ENCODE data around the gene PLIN3.
"Not testable (repeated sequence)": the region's sequence is repeated elsewhere in the genome, so short reads cannot be mapped to it uniquely, and the experiment has no call there.

The PLIN3 gene, protein sequence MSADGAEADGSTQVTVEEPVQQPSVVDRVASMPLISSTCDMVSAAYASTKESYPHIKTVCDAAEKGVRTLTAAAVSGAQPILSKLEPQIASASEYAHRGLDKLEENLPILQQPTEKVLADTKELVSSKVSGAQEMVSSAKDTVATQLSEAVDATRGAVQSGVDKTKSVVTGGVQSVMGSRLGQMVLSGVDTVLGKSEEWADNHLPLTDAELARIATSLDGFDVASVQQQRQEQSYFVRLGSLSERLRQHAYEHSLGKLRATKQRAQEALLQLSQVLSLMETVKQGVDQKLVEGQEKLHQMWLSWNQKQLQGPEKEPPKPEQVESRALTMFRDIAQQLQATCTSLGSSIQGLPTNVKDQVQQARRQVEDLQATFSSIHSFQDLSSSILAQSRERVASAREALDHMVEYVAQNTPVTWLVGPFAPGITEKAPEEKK

DNA sequence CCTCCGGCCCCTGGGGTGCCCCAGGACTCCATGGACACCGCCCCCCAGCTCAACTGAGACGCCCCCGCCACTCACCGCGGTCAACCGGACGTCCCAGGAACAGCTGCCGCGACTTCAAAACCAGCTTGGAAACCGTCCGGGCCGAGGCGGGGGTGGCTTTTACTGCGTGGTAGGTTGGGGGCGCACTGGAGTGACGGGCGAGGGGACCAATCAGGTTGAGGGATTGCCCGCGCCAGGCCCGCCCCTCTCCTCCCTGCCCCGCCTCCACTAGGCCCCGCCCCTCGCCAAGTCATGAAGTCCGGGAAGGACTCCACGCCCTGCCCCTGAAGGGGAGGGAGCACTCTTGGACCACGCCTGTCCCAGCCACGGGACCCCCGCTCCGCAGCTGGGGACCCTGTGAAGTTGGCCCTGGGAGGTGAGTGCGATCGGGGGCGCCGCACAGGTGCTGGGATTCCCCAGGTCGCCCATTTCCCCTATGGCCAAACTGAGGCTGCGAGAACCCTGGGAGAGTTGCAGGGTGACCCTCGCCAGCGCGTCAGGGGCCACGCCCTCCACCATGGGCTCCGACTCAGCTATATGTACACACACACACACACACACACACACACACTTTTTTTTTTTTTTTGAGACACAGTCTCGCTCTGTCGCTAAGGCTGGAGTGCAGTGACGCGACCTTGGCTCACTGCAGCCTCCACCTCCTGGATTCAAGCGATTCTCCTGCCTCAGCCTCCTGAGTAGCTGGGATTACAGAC lies at the start of gene PLIN3:
Gene PLIN3 (minus strand): TSS at position 134 of the 752 bp plus-strand sequence. CDS start 6,273 bp downstream, outside the sequence.
- DNase-seq = peak; percentile 87 to 96

DNA sequence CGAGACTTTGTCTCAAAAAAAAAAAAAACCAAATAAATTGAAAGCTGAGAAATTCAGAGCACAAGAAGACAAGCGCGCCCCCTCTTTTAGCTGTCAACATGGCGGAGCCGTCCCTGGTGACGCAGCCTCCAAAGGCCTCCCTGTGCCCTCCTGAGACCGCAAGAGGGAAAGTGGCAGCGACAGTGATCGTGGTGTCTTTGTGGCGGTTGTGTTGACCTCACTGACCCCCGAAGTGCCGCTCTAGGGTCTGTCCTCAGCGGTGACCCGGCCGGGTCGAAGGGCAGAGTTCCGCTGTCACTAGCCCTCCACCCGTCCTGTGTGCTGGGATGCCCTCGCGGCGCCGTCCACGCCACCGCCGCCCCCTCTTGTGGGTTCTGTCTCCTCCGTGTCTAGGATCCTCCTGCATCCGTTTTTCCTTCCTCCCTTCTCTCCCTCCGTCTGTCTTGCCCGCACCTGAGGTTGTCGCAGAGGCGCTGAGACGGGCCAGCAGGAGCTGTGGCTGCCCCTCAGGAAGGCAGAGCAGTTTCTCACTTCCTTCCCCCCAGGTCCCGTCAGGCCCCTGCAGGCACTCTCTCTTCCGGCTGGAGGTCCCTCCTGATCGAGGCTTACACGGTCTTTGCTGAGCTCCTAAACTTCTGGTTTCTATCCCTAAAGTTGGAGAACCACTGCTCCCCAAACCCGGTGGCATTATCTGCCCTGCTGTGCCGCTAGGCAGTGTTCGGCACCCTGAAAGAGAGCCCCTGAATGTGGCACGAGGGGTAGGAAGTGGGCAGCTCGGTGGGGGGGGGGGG lies 49.0 kb upstream of the PLIN3 start:
- DNase-seq = peak in 1 of 2 experiments; percentile 24

DNA sequence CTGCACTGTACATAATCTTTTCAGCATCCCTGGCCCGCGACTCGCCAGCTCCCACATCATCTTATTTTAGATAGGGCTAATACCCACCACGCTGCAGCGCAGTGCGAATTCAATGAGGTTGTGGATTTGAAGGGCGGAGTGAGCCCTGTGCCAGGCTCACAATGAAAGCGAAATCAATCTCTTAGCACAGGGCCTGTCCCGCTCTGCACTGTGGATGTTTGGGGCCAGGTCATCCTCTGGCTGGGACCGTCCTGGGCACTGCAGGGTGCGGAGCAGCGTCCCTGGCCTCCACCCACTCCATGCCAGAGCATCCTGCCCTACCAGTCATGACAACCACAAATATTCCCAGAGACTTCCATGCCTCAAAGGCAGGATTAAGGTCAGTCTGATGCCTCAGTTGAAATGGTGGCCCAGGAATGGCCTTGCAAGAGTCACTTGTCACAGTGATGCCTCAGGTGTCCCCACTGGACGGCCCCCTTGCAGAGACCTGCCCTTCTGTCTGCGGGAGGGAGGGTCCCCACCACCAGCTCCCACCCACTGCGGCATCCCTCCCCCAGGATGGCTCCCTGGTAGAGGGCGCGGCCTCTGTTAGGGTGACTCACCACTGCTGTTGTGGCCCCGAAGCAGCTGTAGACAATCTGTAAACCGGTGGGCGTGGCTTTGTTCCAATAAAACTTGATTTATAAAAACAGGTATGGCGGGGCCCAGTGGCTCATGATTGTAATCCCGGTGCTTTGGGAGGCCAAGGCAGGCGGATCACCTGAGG lies 47.5 kb upstream of the PLIN3 start:
- peak; percentile 59 to 79 for DNase-seq

DNA sequence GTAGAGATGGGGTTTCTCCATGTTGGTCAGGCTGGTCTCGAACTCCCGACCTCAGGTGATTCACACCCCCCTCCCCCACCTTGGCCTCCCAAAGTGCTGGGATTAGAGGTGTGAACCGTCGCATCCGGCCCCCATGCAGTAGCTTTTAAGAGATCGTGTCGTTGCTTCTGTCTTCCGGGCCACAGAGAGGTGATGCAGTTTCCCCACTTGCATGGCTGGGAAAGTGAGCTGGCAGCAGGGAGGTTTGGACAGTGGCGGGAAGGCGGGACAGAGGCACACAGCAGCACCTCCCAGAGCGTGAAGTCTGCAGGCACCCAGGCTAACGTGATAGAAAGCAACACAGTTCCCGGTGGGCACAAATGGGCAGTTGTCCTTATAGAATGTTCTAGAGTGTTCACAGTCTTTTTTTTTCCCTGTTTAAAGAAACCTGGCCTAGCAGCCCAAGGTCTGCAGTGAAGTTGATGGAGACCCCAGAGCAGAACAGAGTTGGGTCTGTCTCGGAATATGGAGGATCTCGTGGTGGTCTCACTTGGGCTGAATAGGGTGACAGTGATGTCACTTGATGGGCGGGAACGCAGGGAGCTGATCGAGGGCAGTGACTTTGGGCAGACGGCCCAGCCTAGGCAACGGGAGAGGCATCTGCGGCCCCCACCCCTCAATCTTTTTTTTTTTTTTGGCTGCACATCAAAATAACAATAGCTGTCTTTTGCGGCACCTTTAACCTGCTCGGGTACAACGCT lies 46.7 kb upstream of the PLIN3 start:
- DNase-seq = peak in 1 of 2 experiments; percentile 15

DNA sequence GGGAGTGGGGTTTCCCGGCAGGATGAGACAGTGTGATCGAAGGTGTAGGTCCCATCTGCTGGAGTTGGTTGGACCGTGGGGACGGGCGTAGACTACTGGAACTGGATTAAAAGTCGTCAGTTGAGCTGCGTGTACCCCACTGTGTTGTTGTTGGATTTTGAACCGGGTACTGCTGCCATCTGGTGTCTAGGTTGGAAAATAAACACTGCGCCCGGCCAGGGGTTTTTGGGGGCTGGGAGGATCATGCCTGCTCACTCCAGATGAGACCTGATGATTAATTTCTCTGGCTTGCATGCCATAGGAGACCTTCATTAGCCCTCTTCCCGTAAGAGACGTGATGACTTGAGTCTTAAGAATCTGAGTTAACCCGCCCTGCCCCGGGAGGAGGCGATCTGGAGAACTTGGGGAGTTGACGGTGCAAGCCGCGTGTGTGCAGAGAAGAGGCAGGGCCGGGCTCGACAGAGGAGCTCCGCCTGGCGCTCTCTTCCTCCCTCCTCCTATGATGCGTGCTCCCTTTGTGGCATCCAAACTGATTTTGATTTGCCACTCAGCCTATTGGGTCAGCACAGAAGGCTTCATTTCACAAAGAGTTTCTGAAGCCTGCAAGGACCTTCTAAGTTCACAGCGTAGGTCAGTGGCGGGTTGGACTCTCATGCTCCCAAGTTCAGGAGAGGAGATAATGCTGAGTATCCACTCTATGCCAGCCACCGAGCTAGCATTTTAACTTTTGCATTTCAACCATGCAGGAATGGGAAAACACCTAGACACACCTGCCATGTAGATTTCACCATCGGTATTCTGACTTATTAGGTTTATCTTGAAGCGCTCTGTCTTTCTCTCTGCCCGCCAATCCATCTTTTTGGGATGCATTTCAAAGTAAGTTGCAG lies 44.6 kb upstream of the PLIN3 start:
- peak; percentile 57 to 70 for DNase-seq

DNA sequence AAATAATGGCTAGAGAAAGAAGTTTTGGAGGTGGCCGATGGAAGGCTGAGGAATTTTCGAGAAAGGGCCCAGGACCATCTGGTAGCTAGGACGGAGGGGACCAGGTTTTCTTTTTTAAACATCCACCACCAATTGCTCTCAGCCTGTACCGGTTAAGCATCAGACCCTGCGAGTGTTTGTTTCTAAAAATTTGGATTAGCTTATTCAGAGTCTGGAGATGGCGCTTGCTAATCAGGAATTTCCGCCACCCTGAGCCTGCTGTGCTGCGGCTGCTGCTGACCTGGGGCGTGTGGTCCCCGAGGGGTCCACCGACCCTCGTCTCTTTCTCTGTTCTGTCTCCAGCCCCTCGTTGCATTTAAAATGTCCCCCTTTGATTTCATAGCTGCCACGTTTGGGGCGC lies 43.8 kb upstream of the PLIN3 start:
- DNase-seq = no peak

DNA sequence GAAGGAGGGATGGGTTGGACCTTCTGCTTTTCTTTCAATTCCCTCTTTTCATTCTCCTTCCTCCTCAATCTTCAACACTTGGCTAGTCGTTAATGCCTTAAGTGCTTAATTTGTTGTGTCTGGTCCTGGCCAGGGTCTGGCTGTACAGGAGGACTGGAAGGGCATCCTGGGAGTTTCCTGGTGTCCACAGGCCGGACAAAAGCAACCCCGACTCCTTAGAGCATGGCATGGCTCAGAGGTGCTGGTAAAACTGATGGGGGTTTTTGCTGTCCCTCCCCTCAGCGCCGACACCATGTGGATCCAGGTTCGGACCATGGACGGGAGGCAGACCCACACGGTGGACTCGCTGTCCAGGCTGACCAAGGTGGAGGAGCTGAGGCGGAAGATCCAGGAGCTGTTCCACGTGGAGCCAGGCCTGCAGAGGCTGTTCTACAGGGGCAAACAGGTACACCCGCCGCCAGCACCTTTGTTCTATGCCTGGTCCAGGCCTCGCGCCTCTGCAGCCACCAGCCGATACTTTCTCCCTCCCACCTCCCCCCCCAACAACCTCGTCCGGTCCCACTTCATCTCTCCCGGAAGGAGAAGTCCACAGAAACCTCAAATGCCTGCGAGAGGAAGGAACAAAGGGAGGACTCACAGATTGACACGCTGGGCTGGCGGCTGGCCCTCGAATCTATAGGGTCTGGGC lies 43.3 kb upstream of the PLIN3 start:
- DNase-seq = no peak

DNA sequence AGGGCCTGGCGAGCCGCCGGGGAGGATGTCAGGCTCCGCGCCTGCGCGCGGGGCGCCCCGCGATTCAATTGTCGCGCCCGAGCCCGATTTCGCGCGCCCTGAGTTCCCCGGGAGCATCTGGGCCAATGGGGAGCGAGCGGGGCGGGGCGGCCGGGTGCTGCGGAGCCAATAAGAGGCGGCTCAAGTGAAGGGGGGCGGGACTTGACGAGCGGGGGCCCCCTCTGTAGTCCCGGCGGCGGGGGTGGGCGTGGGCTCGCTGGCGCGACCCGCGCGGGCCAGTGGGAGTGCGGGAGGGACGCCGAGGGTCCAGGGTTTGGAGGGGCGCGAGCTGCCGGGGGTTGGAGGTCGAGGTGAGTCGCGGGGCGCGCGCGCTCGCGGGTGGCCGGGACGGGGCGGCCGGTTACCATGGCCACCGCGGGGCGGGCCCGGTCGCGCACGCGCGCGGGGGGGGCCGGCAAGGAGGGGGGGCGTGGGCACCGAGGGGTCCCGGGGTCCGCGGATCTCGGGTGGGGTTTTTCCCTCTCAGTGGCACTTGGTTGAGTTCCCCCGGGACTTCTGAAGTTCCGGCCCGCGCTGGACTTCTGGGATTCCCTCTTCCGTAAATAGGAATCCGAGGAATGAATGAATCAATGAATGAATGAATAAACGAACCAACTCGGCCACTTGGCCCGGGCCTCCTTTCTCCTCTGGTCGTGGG lies 42.6 kb upstream of the PLIN3 start:
- DNase-seq = peak; percentile 91 to 95

DNA sequence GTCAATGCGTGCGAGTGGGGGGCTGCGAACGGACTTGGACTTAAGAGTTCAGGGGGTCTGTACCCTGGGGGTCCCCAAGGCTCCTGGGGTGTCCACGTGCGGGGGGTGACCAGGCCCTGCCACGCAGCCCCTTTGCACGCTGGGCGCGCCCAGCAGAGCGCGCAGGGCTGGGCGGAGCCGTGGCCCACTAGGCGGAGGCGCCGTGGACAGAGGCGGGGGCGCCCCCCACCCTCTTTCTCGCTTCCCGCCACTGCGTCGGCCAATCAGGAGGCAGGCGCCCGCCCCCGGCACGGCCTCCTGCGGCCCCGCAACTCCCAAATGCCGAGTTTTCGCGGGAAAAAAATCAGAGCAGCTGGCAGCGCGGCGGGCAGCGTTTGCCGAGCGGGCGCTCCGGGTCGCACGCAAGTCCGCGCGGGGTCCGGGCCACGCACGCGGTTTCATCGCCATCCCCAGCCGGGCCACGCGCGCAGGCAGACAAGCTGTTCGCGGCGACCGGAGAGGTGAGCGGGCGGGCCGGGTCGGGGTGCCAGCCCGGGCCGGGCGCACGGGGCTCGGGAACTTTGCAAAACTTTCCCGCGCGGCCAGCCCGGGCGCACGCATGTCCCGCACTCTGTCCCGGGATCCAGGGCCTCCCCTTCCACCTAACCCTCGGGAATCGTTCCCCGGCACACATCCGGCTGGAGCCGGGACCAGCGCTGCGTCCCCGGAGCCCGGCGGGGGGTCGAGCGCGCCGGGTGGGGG lies 41.9 kb upstream of the PLIN3 start, which contains the start of gene UHRF1:
Gene UHRF1 (plus strand): TSS at position 346 of the 741 bp plus-strand sequence. CDS start 1,385 bp downstream, outside the sequence.
- peak in 1 of 2 experiments; percentile 67 for DNase-seq

DNA sequence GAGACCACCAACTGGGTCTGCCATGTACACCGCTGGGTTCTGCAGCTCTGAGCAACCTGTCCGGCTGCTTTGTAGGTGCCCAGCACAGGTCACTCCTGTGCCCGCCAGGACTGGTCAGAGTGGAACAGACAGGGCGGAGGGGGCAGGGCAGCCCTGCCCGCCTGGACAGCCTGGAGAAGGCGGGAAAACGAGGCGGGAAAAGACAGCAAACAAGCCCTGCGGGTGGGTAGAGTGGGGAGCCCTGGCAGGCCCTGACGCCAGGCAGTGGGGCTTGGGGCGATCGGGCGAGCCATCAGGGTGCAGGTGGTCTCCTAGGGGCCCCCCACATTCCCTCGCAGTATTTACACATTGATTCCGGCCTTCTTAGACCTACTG lies 41.3 kb upstream of the PLIN3 start:
- no peak for DNase-seq

DNA sequence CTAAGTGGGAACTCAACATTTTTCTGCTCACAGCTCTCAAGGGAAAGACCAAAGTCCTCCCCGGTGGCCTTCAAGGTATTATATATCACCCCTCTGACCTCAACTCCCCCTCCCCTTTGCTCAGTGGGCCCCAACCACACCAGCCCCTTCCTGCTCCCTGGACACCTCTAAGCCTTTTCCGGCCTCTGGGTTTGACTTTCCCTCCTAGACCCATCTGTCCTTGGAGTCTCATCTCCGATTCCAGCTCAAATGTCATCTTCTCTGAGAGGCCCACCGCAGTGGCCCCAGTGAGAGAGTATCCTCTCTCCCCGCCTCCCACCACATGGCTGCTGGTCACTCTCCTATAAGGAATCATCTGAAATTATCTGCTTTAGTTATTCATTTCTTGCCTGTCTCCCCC lies 40.9 kb upstream of the PLIN3 start:
- no peak for DNase-seq

DNA sequence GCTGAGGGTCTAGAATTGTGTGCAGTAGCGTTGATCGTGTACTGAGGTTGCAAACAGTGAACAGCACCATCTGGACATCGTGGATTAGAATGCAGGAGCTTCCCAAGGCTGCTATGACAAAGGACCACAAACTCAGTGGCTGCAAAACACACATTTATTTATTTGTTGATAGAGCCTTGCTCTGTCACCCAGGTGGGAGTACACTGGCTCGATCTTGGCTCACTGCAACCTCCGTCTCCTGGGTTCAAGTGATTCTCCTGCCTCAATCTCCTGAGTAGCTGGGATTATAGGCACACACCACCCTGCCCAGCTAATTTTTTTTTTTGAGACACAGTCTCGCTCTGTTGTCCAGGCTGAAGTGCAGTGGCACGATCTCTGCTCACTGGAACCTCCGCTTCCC lies 39.5 kb upstream of the PLIN3 start:
- DNase-seq = no peak

DNA sequence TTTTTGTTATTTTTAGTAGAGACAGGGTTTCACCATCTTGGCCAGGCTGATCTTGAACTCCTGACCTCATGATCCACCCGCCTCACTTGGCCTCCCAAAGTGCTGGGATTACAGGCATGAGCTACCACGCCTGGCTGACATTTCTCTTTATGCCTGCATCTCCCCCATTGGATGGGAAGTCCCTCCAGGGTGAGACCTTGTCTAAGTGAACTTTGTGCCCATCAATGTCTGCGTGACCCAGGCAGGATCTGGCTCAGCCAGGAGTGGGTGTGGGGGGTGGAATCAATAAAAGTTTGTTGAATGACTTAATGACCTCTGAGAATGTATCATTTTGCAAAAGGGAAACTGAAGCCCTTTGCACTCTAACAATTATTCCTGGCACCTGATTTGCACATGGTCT lies 37.0 kb upstream of the PLIN3 start:
- no peak for DNase-seq

DNA sequence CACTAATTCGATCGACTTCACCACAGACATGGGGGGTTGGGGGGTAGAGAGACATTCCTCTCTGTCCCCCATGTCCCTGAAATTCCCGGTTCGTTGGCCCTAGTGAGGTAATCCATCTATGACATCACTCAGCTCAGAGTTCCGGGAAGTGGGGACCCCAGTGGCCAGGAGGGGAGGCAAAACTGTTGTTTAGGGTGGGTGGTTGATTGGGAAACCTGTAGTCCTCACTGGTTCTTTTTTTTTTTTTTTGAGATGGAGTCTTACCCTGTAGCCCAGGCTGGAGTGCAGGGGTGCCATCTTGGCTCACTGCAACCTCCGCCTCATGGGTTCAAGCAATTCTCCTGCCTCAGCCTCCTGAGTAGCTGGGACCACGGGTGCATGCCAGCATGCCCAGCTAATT lies 35.3 kb upstream of the PLIN3 start, which contains the start of gene ARRDC5:
Gene ARRDC5 (minus strand): TSS at position 101 of the 400 bp plus-strand sequence. CDS start 71 bp downstream, at position 30.
- DNase-seq = no peak

DNA sequence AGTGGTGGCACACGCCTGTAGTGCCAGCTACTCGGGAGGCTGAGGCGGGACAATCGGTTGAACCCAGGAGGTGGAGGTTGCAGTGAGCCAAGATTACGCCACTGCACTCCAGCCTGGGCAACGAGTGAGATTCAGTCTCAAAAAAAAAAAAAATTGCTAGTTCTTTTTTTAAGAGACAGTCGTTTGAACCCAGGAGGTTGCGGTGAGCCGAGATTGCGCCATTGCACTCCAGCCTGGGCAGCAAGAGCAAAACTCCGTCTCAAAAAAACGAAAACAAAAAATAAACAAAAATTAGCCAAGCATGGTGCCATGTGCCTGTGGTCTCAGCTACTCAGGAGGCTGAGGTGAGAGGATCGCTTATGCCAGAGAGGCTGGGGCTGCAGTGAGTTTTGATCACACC lies 33.4 kb upstream of the PLIN3 start:
- not testable (repeated sequence) for DNase-seq

DNA sequence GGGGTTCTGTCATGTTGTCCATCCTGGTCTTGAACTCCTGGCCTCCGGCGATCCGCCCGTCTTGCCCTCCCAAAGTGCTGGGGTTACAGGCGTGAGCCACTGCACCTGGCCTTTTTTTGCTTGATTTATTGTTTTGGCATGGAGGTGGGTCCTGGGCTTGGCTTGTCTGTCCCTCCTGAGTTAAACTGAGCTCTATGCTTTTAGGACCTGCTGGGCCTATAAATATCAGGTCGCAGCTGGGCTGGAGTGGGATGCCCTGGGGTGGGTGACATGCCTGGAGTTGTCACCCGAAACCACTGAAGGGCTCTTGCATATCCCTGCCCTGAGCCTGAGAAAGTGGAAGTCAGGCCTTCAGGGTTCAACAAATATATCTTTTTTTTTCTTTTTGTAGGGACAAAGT lies 29.7 kb upstream of the PLIN3 start:
- no peak for DNase-seq

DNA sequence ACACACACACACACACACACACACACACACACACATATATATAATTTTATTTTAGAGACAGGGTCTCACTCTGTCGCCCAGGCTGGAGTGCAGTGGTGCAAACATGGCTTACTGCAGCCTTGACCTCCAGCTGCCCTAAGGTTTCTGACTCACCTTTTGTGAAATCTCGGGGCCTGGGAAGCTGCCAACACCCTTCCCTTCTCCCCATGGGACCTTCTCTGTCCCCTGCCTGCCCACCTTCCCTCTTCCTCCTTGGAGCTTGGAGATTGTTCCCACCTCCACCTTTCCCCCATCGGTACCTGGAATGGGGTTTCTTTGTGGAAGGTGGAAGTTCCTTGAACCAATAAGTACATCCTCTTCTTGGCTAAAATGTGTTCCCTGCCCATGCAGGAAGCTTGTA lies 28.9 kb upstream of the PLIN3 start:
- no peak for DNase-seq

DNA sequence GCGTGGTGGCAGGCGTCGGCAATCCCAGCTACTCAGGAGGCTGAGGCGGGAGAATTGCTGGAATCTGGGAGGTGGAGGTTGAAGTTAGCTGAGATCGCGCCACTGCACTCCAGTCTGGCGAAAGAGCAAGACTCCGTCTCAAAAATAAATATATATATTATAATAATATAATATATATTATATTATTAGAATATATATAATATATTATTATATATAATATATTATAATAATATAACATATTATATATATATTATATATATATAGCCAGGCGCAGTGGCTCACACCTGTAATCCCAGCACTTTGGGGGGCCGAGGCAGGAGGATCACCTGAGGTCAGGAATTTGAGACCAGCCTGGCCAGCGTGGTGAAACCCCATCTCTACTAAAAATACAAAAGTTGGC lies 25.5 kb upstream of the PLIN3 start:
- DNase-seq = not testable (repeated sequence)
